ENCODE data around the gene CAMK1D. TPM values are rescaled to one million over a fixed set of nuclear protein-coding genes. Genes with fewer than 3 reads are reported as not detected.
A peak's percentile ranks its signal among the peaks of the same experiment; 100 is the strongest.

The CAMK1D gene
- total and polyA plus RNA-seq, 9 donors, result 1.8 to 11.7 (median 5.5) TPM

DNA sequence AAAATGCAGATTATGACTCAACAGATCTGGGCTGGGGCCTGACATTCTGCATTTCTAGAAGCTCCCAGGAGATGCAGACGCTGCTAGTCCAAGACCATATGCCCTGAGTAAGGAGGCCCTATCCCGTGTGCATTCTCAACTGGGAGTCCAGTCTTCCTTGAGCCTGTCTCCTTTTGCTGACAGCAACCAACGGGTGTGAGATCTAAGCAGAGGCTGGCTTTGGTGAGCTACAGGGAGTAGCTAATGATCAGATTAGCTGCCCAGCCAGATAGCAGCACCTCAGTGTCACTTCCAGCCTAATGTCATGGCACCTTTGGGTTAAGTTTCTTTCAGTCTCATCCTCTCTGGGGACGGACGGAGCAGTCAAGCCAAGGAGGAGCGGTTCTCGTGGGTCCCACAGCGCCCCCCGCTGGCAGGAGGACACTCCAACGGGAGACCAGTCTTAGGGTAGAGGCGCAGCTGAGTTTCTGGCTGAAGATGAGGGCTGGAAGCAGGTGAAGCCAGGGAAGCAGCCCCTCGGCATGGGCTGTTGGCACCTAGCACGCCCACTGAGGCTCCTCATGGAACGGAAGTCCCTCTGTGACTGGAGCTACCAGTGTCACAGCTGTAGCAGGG lies 498.1 kb downstream of the CAMK1D start:
- intact Hi-C loops (cut with DNase I), result no loop called here
- WGBS, 3 donors, result 80 to 87% (median 85%) methylated on average over 14 of the region's 14 CpGs
- TF ChIP-seq POLR2A (IDR thresholded peaks at IDR 0.05), result no peak
- TF ChIP-seq EP300 (IDR thresholded peaks at IDR 0.05), result no peak
- TF ChIP-seq, protein P1, sequence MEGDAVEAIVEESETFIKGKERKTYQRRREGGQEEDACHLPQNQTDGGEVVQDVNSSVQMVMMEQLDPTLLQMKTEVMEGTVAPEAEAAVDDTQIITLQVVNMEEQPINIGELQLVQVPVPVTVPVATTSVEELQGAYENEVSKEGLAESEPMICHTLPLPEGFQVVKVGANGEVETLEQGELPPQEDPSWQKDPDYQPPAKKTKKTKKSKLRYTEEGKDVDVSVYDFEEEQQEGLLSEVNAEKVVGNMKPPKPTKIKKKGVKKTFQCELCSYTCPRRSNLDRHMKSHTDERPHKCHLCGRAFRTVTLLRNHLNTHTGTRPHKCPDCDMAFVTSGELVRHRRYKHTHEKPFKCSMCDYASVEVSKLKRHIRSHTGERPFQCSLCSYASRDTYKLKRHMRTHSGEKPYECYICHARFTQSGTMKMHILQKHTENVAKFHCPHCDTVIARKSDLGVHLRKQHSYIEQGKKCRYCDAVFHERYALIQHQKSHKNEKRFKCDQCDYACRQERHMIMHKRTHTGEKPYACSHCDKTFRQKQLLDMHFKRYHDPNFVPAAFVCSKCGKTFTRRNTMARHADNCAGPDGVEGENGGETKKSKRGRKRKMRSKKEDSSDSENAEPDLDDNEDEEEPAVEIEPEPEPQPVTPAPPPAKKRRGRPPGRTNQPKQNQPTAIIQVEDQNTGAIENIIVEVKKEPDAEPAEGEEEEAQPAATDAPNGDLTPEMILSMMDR (IDR thresholded peaks at IDR 0.05), result no peak
- H3K9me3 ChIP-seq, result no peaks in the 10 kb centered on the region
- peaks cover 17% of the 10 kb centered on the region for H3K4me1 ChIP-seq (ENCODE audit: insufficient read depth)
- H3K27me3 ChIP-seq, result no peaks in the 10 kb centered on the region
- no peaks in the 10 kb centered on the region for H3K36me3 ChIP-seq
- DNase-seq, result no peak
- H3K4me3 ChIP-seq, result no peak overlapping the region
- H3K27ac ChIP-seq, result no peak overlapping the region

DNA sequence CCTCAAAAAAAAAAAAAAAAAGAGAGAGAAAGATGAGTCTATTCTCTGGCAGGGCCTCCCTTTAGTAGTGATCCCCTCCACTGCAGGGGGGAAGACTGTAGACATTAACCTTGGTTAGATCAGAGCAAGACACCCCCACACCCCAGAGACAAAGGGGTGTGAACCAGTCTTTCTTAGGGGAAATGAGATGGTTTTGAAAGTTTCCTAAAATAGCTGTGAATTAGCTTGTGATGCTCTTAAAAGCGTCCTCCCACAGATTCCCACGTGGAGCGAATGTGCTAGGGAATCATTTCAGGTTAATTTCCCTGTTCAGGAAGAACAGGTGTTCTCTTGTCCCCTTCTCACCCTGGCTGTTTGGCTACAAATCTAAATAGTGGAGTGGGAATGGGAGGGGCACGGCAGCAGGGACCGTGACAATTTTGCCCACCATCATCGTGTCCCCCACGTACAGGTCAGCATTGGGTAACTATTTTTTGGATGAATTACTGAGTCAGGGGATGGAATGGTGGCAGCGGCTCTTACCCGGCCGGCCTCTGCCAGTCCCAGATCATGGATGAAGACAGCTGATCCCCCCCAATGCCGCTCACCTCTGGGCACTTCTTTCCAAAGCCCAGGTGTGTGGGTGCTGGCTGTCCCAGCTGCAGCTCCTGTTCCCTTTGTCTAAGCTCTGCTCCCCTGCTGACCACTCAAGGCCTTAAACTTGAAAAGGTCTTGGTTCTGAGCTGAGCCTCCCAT lies 499.3 kb downstream of the CAMK1D start:
- Histone ChIP-seq H3K27me3 (no peaks in the 10 kb centered on the region), H3K4me3 (no peak overlapping the region), H3K27ac (no peak overlapping the region), H3K9me3 (no peaks in the 10 kb centered on the region), H3K36me3 (no peaks in the 10 kb centered on the region), H3K4me1 (ENCODE audit: insufficient read depth) (peaks cover 17% of the 10 kb centered on the region)
- TF ChIP-seq EP300 (IDR thresholded peaks at IDR 0.05) (no peak), POLR2A (IDR thresholded peaks at IDR 0.05) (no peak)
- TF ChIP-seq, protein P1 (IDR thresholded peaks at IDR 0.05), result no peak
- intact Hi-C loops (cut with DNase I), result no loop called here
- no peak for DNase-seq
- WGBS, 3 donors, result 75 to 83% (median 81%) methylated on average over 11 of the region's 11 CpGs

DNA sequence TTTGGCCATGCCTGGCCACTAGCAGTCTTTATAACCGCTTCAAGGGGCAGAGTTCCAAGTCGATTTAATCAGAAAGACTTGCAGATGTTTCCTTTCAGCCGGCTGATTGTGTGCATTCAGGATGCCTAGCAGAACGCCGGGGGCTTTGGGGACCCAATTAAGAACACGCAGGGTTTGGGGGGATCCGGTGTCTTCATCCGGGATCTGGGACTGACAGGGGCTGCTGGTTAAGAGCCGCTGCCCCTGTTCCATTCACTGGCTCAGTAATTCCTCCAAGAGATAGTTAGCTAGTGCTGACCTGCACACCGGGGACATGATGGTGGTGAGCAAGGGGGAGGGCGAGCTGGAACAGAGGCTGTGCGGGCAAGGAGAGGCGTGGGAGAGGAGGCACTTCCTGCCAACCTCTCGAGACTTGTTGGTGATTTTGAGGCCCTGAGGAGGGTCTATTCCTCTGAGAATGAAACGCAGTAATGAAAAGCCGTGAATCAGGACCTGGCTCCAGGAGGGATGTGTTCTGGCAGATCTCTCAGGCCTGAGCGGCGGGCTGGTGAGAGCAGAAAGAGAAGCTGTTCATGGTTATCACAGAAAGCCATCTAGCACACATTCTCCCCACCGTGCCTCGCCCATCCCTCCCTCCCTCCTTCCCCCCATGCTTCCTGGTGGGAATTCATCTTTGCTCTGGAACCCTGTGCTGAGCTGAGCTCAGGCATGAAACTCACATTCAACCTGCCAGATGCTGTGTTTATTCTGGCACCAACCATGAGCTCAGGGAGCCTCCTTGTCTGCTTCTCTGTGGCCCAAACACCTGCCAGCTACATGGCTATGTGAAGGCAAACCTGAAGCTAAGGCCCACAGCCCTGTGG lies 500.2 kb downstream of the CAMK1D start:
- Histone ChIP-seq H3K4me1 (ENCODE audit: insufficient read depth) (peaks cover 13% of the 10 kb centered on the region), H3K9me3 (no peaks in the 10 kb centered on the region), H3K4me3 (no peak overlapping the region), H3K27me3 (no peaks in the 10 kb centered on the region), H3K27ac (peak overlapping the region in 1 of 2 donors; percentile 22), H3K36me3 (no peaks in the 10 kb centered on the region)
- intact Hi-C loops (cut with DNase I), result no loop called here
- peak in 1 of 5 donors; percentile 37 for DNase-seq
- 14 to 18% (median 18%) methylated on average over 20 of the region's 20 CpGs for WGBS, 3 donors
- TF ChIP-seq POLR2A (IDR thresholded peaks at IDR 0.05) (no peak), EP300 (IDR thresholded peaks at IDR 0.05) (no peak)
- TF ChIP-seq, protein P1 (IDR thresholded peaks at IDR 0.05), result no peak

DNA sequence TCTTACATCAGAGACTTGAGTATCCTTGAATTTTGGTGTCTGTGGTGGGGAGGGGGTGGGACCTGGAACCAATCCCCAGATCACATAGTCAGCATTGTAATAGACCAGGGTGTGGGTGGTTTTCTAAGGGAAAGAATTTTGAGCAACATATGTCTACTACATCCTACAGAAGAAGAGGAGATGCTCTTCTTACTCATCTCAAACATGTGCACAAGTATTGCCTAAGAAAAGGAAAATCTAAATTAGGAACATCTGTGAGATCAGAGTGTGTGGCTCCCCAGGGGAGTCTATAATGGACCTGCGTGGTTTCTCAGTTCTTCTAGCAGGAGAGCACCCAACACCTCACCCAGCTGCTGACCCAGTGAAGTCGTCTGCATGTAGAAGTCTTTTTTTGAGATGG lies 503.3 kb downstream of the CAMK1D start:
- H3K27ac ChIP-seq, result no peak overlapping the region
- no peaks in the 10 kb centered on the region for H3K36me3 ChIP-seq
- DNase-seq, result no peak
- 82 to 90% (median 88%) methylated on average over 2 of the region's 2 CpGs for WGBS, 3 donors
- H3K4me1 ChIP-seq (ENCODE audit: insufficient read depth), result peaks cover 9% of the 10 kb centered on the region
- no peaks in the 10 kb centered on the region for H3K9me3 ChIP-seq
- no peaks in the 10 kb centered on the region for H3K27me3 ChIP-seq
- TF ChIP-seq, protein P1 (IDR thresholded peaks at IDR 0.05), result no peak
- TF ChIP-seq EP300 (IDR thresholded peaks at IDR 0.05), result no peak
- no peak for TF ChIP-seq POLR2A (IDR thresholded peaks at IDR 0.05)
- H3K4me3 ChIP-seq, result no peak overlapping the region
- intact Hi-C loops (cut with DNase I), result no loop called here
